Fibroblast of pulmonary artery (primary cell): ENCODE measurements around the gene TPGS1.

Experiments used
- DNase-seq: peaks from one replicate; pipeline ENCODE4 v3.0.0-alpha.2; 2010; ENCODE audit warnings: low read depth
- H3K4me3 ChIP-seq: replicated peaks from 2 replicates; pipeline ENCODE4 v1.5.1; 2011; ENCODE audit warnings: low read depth, mild to moderate bottlenecking, control low read depth, low read length, moderate library complexity
- TF ChIP-seq, protein P1 (sequence below): IDR thresholded peaks from 2 replicates; pipeline ENCODE4 v1.5.1; 2011; ENCODE audit warnings: mild to moderate bottlenecking, control low read depth, low read length, inconsistent platforms; ENCODE audit errors: missing control alignments

TPGS1 gene

DNA sequence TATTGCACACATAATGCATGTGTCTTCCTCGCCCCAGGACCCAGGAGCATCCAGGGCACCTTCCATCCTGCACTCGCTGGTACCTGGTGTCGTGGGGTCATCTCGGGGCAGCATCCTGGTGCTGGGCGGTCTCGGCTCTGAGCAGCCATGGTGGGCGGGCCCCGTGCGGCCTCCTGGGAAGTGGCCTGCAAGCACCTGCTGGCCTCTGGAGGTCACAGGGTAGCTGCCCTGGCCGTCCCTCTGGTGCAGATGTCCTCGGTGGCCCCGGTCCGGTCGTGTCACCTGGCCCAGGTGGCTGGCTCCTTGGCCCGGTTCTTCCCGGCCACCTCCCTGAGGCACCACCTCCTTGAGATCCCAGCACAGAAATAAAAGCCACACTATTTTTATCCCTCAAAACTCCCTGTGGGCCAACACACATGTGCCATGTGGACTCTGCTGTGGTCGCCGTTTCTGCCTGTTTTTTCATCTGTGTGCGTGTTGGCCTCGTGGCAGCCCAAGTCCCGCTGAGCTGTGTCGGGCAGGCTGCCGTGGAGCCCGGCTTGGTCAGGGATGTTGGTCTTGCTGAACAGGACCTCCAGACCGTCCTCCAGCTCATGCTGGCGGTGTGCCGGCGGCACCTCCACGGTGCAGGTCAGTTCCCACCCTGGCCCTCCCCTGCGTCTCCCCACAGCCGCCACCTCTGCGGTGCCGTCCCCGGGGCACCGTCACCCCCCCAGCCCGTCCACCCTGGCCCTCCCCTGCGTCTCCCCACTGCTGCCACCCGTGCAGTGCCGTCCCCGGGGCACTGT, 31.5 kb downstream of the TPGS1 start:
- no peak for DNase-seq
- H3K4me3 ChIP-seq = no peak overlapping the region
- TF ChIP-seq, protein P1, sequence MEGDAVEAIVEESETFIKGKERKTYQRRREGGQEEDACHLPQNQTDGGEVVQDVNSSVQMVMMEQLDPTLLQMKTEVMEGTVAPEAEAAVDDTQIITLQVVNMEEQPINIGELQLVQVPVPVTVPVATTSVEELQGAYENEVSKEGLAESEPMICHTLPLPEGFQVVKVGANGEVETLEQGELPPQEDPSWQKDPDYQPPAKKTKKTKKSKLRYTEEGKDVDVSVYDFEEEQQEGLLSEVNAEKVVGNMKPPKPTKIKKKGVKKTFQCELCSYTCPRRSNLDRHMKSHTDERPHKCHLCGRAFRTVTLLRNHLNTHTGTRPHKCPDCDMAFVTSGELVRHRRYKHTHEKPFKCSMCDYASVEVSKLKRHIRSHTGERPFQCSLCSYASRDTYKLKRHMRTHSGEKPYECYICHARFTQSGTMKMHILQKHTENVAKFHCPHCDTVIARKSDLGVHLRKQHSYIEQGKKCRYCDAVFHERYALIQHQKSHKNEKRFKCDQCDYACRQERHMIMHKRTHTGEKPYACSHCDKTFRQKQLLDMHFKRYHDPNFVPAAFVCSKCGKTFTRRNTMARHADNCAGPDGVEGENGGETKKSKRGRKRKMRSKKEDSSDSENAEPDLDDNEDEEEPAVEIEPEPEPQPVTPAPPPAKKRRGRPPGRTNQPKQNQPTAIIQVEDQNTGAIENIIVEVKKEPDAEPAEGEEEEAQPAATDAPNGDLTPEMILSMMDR = no peak

DNA sequence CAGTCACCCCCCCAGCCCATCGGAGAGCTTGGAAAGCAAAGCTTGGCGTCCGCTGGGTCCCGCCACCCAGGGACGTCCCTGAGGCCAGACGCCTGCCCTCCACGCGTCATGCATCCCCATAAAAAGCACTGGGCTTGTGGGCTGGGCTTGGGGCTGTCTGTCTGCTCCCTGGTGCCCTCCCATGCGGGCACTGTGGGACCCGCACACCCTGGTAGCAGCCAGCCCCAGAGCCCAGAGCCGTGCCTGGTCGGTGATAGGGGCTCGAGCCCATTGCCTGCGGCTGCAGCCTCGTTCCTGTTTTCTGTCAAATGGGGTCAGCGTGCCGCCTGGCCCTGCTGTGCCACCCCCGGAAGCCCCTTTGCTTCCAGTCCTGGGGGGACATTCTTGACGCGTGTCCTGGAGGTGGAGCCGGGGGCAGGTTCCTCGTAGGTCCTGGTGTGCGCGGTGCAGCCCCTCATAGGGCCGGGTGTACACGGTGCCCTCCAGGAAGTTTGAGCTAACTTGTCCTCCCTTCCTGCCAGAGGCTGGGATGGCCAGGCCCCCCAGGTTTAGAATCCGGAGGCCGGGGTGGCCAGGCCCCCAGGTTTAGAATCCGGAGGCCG, 32.2 kb downstream of the TPGS1 start:
- H3K4me3 ChIP-seq = no peak overlapping the region
- TF ChIP-seq, protein P1 = no peak
- DNase-seq = no peak

DNA sequence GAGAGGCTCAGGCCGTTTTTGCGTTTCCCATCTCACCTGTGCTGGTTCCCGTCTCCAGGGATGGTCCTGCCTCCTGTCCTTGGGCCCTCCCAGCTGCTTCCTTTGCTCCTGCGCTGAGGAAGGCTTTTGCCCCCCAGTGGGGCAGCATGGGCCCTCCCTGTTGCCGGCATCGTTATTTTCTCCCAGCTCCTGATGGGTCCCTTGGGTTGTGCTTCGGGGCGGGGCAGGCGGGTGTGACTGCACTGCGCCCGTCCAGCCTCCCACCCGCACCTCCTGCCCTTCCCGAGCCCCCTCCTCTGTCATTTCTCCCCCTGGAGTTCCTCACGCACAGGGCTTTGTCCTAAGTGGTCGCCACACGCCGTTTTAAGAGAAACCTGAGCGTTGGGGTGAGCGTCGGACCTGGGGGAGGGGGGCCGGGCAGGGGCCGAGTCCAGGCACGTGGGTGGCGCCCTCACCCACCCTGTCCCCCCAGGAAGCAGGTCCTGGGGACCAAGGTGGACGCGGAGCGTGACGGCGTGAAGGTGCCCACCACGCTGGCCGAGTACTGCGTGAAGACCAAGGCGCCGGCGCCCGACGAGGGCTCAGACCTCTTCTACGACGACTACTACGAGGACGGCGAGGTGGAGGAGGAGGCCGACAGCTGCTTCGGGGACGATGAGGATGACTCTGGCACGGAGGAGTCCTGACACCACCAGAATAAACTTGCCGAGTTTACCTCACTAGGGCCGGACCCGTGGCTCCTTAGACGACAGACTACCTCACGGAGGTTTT, 33.8 kb downstream of the TPGS1 start:
- H3K4me3 ChIP-seq = no peak overlapping the region
- no peak for DNase-seq
- TF ChIP-seq, protein P1 = no peak

DNA sequence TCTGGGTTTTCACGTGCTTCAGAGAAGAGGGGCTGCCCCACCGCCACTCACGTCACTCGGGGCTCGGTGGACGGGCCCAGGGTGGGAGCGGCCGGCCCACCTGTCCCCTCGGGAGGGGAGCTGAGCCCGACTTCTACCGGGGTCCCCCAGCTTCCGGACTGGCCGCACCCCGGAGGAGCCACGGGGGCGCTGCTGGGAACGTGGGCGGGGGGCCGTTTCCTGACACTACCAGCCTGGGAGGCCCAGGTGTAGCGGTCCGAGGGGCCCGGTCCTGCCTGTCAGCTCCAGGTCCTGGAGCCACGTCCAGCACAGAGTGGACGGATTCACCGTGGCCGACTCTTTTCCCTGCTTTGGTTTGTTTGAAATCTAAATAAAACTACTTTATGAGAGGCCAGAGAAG, 34.4 kb downstream of the TPGS1 start:
- TF ChIP-seq, protein P1 = no peak
- no peak overlapping the region for H3K4me3 ChIP-seq
- no peak for DNase-seq

DNA sequence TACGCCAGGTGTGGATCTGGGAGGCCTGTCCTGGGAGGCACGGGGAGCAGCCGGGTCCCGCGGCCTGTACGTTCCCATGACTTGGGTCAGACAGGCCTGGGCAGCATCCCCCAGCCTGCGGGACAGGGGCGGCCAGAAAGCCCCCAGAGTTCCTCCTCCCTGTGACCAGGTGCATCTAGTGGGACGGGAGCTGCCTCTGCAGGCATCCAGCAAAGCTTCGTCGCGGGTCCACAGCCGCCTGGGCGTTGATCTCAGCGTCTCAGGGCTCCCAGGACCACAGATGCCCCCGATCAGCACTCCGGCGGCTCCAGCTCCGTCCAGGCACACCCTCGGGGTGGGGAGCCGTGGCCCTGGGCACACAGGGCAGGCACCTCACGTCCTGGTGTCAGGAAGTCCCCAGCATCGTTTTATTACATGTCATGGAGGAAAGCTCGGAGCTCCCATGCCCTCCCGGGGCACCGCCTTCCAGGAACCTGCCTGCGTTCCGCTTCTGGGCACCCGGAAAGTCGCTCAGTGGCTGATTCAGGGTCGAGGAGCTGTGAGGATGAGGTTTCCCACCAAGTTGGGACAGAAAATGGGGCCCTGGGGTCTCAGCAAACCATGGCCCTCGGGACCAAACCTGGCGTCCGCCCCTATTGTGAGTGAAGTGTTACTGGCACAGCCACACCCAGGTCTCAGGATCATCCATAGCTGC, 35.0 kb downstream of the TPGS1 start:
- H3K4me3 ChIP-seq = no peak overlapping the region
- TF ChIP-seq, protein P1 = no peak
- no peak for DNase-seq

DNA sequence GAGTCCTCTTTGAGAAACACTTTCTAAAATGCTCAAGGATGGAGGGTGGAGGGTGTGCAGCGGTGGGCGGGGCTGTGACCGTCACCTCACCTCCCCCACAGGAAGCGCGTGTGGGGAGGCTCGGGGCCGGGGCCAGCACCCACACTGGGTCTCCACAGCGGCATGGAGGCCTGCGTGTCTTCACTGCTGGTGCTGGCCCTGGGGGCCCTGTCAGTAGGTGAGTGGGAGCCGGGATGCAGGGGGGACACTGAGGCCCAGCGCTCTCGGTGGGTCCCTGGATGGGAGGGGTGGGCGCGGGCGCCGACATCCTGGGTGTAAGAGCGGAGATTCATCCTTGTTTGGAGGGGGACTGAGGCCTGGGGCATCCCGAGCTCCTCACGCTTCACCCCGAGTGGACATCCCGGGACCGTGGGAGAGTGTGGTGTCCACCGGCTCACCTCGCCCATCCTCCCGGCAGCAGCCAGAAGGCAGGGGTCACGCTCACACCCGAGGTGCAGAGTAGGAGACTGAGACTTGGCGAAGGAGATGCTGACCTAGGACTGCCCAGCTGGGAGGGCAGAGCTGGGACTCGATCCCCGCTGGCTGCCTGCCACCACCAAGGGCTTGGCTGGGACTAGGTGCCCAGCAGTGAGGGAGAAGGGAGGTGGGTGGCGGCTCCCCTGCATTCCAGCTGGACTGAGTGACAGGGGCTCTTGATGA, 36.8 kb downstream of the TPGS1 start, which contains the start of gene GZMM:
Gene GZMM (plus strand): TSS at position 144 of the 699 bp plus-strand sequence. CDS start 19 bp downstream, at position 163.
- TF ChIP-seq, protein P1 = no peak
- DNase-seq = no peak
- H3K4me3 ChIP-seq = no peak within 1 kb of the TSS
